Activated naive CD8-positive, alpha-beta T cell treated with anti-CD3 and anti-CD28 coated beads, Interleukin-2, amount 50 U/mL, for 24 hours (primary cell): ENCODE measurements around the gene CLOCK.

Experiments used
- ATAC-seq: fragments of 150-1000 bp; cut with Tn5 transposase; one replicate; pipeline ENCODE4 v1.10.0; 2021
- DNase-seq: peaks from one replicate; pipeline ENCODE4 v3.0.0; 2021
- H3K27ac Mint-ChIP-seq: one replicate; pipeline ENCODE4 v1.8.0; 2021; ENCODE audit warnings: mild to moderate bottlenecking, mixed read lengths
- H3K27me3 Mint-ChIP-seq: one replicate; pipeline ENCODE4 v1.8.0; 2021; ENCODE audit warnings: mixed read lengths
- H3K36me3 Mint-ChIP-seq: one replicate; pipeline ENCODE4 v1.8.0; 2021; ENCODE audit warnings: low read depth, mixed read lengths
- H3K4me1 Mint-ChIP-seq: one replicate; pipeline ENCODE4 v1.8.0; 2021; ENCODE audit warnings: mixed read lengths
- H3K4me3 Mint-ChIP-seq: one replicate; pipeline ENCODE4 v1.8.0; 2021; ENCODE audit warnings: mild to moderate bottlenecking, moderate library complexity, mixed read lengths
- H3K9me3 Mint-ChIP-seq: one replicate; pipeline ENCODE4 v1.8.0; 2021; ENCODE audit warnings: mixed read lengths

The CLOCK gene

DNA sequence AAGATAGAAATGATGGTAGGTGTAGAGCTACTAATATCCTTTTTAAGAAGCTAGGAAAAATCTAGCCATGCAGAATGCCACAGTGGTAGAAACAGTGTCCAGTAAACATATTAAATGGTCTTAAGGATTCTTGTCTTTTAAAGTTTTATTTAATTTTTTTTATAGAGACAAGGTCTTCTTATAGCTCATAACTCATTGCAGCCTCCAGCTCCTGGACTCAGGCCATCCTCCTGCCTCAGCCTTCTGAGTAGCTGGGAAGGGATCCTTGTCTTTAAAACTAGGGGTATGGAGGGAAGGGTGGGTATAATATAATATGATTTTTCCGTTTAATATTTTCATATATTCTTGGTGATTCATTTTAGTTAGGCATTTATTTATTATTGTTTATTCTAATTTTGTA is 147.1 kb downstream of the CLOCK start:
- Mint-ChIP-seq H3K27me3 (no peaks in the 10 kb centered on the region), H3K4me1 (peaks cover 43% of the 10 kb centered on the region), H3K36me3 (peaks cover 53% of the 10 kb centered on the region), H3K4me3 (peak overlapping the region; percentile 97), H3K9me3 (no peaks in the 10 kb centered on the region), H3K27ac (no peak overlapping the region)
- DNase-seq (no peak), ATAC-seq (no peak)

- peak overlapping the region; percentile 97 for H3K4me3 Mint-ChIP-seq
- H3K4me1 Mint-ChIP-seq: peaks cover 46% of the 10 kb centered on the region
- no peaks in the 10 kb centered on the region for H3K9me3 Mint-ChIP-seq
- DNase-seq (no peak), ATAC-seq (no peak)
- H3K36me3 Mint-ChIP-seq: peaks cover 50% of the 10 kb centered on the region
- no peaks in the 10 kb centered on the region for H3K27me3 Mint-ChIP-seq
- no peak overlapping the region for H3K27ac Mint-ChIP-seq
These were observed 147.7 kb downstream of the CLOCK start for GRCh38 chr4:55398966-55399365.

- Mint-ChIP-seq H3K4me3 (peak overlapping the region; percentile 97), H3K4me1 (peaks cover 45% of the 10 kb centered on the region), H3K9me3 (no peaks in the 10 kb centered on the region), H3K27me3 (no peaks in the 10 kb centered on the region), H3K27ac (peak overlapping the region; percentile 19), H3K36me3 (peaks cover 45% of the 10 kb centered on the region)
- DNase-seq: no peak
- no peak for ATAC-seq
These were observed 148.2 kb downstream of the CLOCK start for GRCh38 chr4:55398461-55398860.

GRCh38 chr4:55397520-55398321 is 149.0 kb downstream of the CLOCK start:
- Mint-ChIP-seq H3K4me1 (peaks cover 42% of the 10 kb centered on the region), H3K27ac (peak overlapping the region; percentile 82), H3K27me3 (no peaks in the 10 kb centered on the region), H3K4me3 (peak overlapping the region; percentile 97), H3K9me3 (no peaks in the 10 kb centered on the region), H3K36me3 (peaks cover 41% of the 10 kb centered on the region)
- ATAC-seq: no peak
- no peak for DNase-seq

DNA sequence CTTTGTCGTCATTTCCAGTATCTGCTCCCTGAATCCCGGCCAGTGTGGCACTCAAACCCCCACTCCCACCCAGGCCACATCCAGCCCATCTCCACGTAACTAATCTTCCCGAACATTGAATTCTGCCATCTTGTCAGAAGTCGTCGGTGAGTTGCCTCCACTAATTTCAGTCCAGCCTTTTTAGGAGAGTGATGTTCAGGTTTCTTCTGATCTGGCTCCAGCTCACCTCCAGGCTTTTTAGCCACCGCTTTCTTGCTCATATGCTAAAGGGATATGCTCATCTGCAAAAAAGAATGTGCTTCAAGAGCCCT is 149.6 kb downstream of the CLOCK start:
- H3K27me3 Mint-ChIP-seq: no peaks in the 10 kb centered on the region
- DNase-seq (no peak), ATAC-seq (no peak)
- peaks cover 42% of the 10 kb centered on the region for H3K4me1 Mint-ChIP-seq
- no peaks in the 10 kb centered on the region for H3K9me3 Mint-ChIP-seq
- peaks cover 41% of the 10 kb centered on the region for H3K36me3 Mint-ChIP-seq
- H3K4me3 Mint-ChIP-seq: peak overlapping the region; percentile 97
- H3K27ac Mint-ChIP-seq: peak overlapping the region; percentile 82

GRCh38 chr4:55396308-55397125 is 150.2 kb downstream of the CLOCK start:
- peak; percentile 40 for DNase-seq

DNA sequence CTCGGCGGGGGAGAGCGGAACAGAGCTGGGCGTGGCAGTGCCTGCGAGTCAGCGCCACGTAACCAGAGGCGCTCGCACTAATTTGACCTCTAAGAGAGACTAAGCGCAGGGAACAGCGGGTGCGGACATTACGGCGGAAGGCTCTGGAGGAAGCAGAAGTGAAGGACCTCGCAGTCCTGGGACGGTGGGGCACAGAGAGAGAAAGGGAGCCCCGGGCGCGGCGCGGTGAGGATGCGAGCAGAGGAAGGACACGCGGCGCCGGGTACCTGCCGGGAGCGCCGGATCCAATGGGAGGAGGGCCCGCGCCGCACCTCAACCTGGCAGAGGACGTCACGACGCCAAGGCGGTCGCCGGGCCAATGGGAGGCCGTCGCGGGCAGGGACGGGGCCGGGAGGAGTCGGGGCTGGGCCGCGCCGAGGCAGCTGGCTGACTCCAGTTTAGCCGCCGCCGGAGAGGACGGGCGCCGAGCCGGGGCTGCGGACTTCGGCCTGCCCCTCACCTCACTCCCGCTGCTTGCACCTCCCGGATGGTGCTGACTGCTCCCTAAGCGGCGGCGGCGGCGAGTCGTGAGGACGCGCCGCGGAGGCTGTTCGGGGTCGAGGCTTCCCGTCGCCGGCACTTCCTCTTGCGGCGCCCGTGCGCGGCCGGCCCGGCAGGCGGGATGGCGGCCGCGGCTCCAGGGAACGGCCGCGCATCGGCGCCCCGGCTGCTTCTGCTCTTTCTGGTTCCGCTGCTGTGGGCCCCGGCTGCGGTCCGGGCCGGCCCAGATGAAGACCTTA is 151.0 kb downstream of the CLOCK start, which contains the start of gene TMEM165:
Gene TMEM165, plus strand, starts transcription at position 429 of the 779 bp plus-strand sequence. Its CDS starts 233 bp downstream, at position 662.
- ATAC-seq (peak; percentile 98), DNase-seq (peak; percentile 92)
- Mint-ChIP-seq H3K4me3 (peak within 1 kb of the TSS; percentile 97), H3K27ac (peak within 1 kb of the TSS; percentile 97), H3K36me3 (peaks cover 33% of the 10 kb centered on the region), H3K4me1 (peaks cover 41% of the 10 kb centered on the region), H3K9me3 (no peaks in the 10 kb centered on the region), H3K27me3 (no peaks in the 10 kb centered on the region)

More at GRCh38 chr4:55396308-55397125, 150.2 kb downstream of the CLOCK start:
- H3K27me3 Mint-ChIP-seq: no peaks in the 10 kb centered on the region
- peak overlapping the region; percentile 97 for H3K4me3 Mint-ChIP-seq
- ATAC-seq: peak; percentile 5
- peaks cover 42% of the 10 kb centered on the region for H3K4me1 Mint-ChIP-seq
- peak overlapping the region; percentile 82 for H3K27ac Mint-ChIP-seq
- H3K36me3 Mint-ChIP-seq: peaks cover 41% of the 10 kb centered on the region
- H3K9me3 Mint-ChIP-seq: no peaks in the 10 kb centered on the region

DNA sequence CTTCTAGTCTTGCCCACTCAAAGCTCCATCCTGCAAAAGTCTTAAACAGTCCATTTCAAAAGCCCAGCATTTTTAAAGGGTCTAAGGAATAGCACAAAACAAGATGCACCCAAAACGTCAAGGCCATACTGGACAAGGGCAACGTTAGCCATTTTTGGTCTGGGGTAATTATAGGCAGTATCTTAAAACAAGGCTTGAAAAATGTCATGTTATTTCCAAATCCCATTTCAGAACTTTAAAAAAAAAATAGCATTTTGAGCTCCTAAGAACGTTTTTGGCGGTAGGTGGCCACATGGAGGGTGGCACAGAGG is 151.5 kb downstream of the CLOCK start:
- no peak for ATAC-seq

DNA sequence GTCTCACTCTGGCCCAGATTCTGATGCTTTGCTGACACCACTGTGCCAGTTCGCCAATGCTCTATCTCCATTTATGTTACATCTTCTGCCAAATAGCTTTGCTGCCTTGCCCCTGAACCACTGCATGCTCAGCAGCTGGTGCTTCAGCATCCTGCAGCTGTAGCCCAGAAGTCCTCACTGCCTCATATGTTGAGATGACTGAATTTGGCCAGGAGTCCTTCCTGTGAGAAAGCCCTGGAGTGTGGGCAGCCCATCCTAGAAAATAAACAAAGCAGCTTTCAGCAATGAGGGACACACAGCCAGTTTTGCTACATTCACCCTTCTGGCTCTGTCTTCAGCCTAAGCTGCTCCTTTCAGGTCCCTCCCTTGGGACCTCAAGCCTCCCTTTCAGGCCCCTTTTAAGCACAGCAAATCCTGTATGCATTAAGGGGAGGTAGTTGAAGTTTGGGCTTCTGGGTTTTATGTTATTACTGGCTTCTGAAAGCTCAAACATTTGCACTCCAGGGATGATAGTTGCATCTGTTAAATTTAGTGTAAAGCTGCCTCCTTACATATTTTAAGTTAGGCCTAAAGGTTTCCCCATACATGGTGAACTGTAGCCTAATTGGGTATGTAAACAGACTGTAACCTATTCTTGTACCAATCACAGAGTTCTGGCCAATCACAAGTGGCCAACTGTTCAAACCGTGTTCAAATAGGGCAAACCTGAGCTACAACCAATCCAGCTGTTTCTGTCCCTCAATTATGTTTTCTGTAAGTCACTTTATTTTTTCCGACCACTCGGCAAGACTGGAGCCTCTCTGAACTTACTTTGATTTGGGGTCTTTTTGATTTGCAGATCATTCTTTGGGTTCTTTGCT is 153.0 kb downstream of the CLOCK start:
- Mint-ChIP-seq H3K9me3 (no peaks in the 10 kb centered on the region), H3K27ac (no peak overlapping the region), H3K36me3 (peaks cover 22% of the 10 kb centered on the region), H3K4me1 (peaks cover 30% of the 10 kb centered on the region), H3K27me3 (peaks cover 4% of the 10 kb centered on the region), H3K4me3 (no peak overlapping the region)
- no peak for DNase-seq
- no peak for ATAC-seq

More for the DNA sequence above, 151.5 kb downstream of the CLOCK start:
- peaks cover 38% of the 10 kb centered on the region for H3K4me1 Mint-ChIP-seq
- peak overlapping the region; percentile 97 for H3K27ac Mint-ChIP-seq
- DNase-seq: no peak
- H3K9me3 Mint-ChIP-seq: no peaks in the 10 kb centered on the region
- H3K27me3 Mint-ChIP-seq: no peaks in the 10 kb centered on the region
- H3K4me3 Mint-ChIP-seq: peak overlapping the region; percentile 97
- H3K36me3 Mint-ChIP-seq: peaks cover 29% of the 10 kb centered on the region

- peak; percentile 70 for ATAC-seq
- peaks cover 29% of the 10 kb centered on the region for H3K4me1 Mint-ChIP-seq
- no peak overlapping the region for H3K4me3 Mint-ChIP-seq
- H3K36me3 Mint-ChIP-seq: no peaks in the 10 kb centered on the region
- peak overlapping the region; percentile 22 for H3K27ac Mint-ChIP-seq
- no peaks in the 10 kb centered on the region for H3K9me3 Mint-ChIP-seq
- DNase-seq: no peak
- H3K27me3 Mint-ChIP-seq: peaks cover 4% of the 10 kb centered on the region
These were observed 159.9 kb downstream of the CLOCK start for GRCh38 chr4:55386840-55387239.

- no peak for DNase-seq
- Mint-ChIP-seq H3K36me3 (no peaks in the 10 kb centered on the region), H3K27me3 (peaks cover 4% of the 10 kb centered on the region), H3K4me3 (no peak overlapping the region), H3K4me1 (peaks cover 30% of the 10 kb centered on the region), H3K9me3 (no peaks in the 10 kb centered on the region), H3K27ac (no peak overlapping the region)
- peak; percentile 52 for ATAC-seq
These were observed 160.6 kb downstream of the CLOCK start for GRCh38 chr4:55386073-55386472.

GRCh38 chr4:55385201-55385649 is 161.5 kb downstream of the CLOCK start:
- Mint-ChIP-seq H3K27me3 (peaks cover 4% of the 10 kb centered on the region), H3K4me1 (peaks cover 30% of the 10 kb centered on the region), H3K27ac (peak overlapping the region; percentile 26), H3K36me3 (no peaks in the 10 kb centered on the region), H3K4me3 (no peak overlapping the region), H3K9me3 (no peaks in the 10 kb centered on the region)
- peak; percentile 42 for ATAC-seq
- no peak for DNase-seq

DNA sequence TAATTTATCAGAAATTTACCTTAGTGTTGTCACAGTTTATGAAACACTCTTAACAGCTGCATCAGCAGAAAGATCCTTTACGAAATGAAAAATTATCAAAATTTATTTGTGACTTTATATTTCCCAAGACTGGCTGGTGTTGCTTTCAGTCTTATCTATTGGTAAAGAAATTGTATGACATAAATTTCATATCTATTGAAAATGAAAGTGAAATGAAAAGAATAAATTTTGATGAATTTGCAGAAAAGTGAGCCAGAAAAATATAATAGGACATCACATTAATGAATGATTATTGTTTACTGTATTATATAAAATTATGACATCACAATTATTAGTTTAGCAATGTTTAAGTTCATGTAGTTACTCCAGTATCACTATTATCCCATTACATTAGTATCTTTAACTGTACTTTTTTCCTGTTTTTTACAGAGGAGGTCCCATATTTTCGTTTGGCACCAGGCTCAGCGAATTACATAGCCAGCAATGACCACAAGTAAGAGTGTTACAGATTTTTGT is 164.2 kb downstream of the CLOCK start:
- no peaks in the 10 kb centered on the region for H3K27me3 Mint-ChIP-seq
- ATAC-seq: no peak
- no peak overlapping the region for H3K27ac Mint-ChIP-seq
- DNase-seq: no peak
- no peak overlapping the region for H3K4me3 Mint-ChIP-seq
- H3K9me3 Mint-ChIP-seq: no peaks in the 10 kb centered on the region
- no peaks in the 10 kb centered on the region for H3K36me3 Mint-ChIP-seq
- H3K4me1 Mint-ChIP-seq: peaks cover 26% of the 10 kb centered on the region
